SJCRH30 (cell line): ENCODE results near the gene PNLIP. TPM values are rescaled to one million over a fixed set of nuclear protein-coding genes. Genes with fewer than 3 reads are reported as not detected.

Experiments
- DNase-seq, 2 experiments: peaks; one replicate each; pipeline ENCODE4 v3.0.0-alpha.2; 2015 to 2020
- H3K27ac ChIP-seq: fragments of 250-450 bp; sonication (Bioruptor Pico); 2 replicates; pipeline ENCODE4 v1.5.1; 2020; ENCODE audit warnings: mild to moderate bottlenecking, moderate library complexity
- H3K27me3 ChIP-seq: fragments of 250-450 bp; sonication (Bioruptor Pico); 2 replicates; pipeline ENCODE4 v1.5.1; 2020; ENCODE audit warnings: mild to moderate bottlenecking, moderate library complexity
- H3K36me3 ChIP-seq: fragments of 250-450 bp; sonication (Bioruptor Pico); 2 replicates; pipeline ENCODE4 v1.5.1; 2020; ENCODE audit warnings: mild to moderate bottlenecking, moderate library complexity
- H3K4me1 ChIP-seq: fragments of 250-450 bp; sonication (Bioruptor Pico); 2 replicates; pipeline ENCODE4 v1.5.1; 2020; ENCODE audit warnings: mild to moderate bottlenecking, moderate library complexity
- H3K4me3 ChIP-seq: fragments of 250-450 bp; sonication (Bioruptor Pico); 2 replicates; pipeline ENCODE4 v1.5.1; 2020; ENCODE audit warnings: mild to moderate bottlenecking, moderate library complexity
- H3K9me3 ChIP-seq: fragments of 250-450 bp; sonication (Bioruptor Pico); replicated peaks from 2 replicates; pipeline ENCODE4 v1.5.1; 2020; ENCODE audit warnings: mild to moderate bottlenecking, moderate library complexity
- total RNA-seq: library from RNA; depleted of rRNA; stranded (reverse); fragments of >200 nt; shearing (Covaris generic); gene quantifications from 2 replicates; pipeline ENCODE4 v1.2.3, GENCODE V29; 2014

Gene PNLIP
- total RNA-seq, 1 experiment from 2014 or later, result not detected

GRCh38 chr10:116553378-116553980 is 7.7 kb downstream of the PNLIP start:
- H3K36me3 ChIP-seq, result no peaks in the 10 kb centered on the region
- DNase-seq, result no peak
- 0 out of 2 replicates have a peak, but pooled peaks cover 2% of the 10 kb centered on the region for H3K9me3 ChIP-seq
- no peaks in the 10 kb centered on the region for H3K27me3 ChIP-seq
- no peak overlapping the region for H3K27ac ChIP-seq
- no peak overlapping the region for H3K4me3 ChIP-seq
- no peaks in the 10 kb centered on the region for H3K4me1 ChIP-seq

GRCh38 chr10:116554628-116555027 is 8.9 kb downstream of the PNLIP start:
- Histone ChIP-seq H3K9me3 (0 out of 2 replicates have a peak, but pooled peaks cover 2% of the 10 kb centered on the region), H3K27ac (no peak overlapping the region), H3K36me3 (no peaks in the 10 kb centered on the region), H3K27me3 (no peaks in the 10 kb centered on the region), H3K4me3 (no peak overlapping the region), H3K4me1 (no peaks in the 10 kb centered on the region)
- no peak for DNase-seq

GRCh38 chr10:116555880-116556279 is 10.1 kb downstream of the PNLIP start:
- H3K36me3 ChIP-seq, result no peaks in the 10 kb centered on the region
- H3K4me3 ChIP-seq, result no peak overlapping the region
- no peaks in the 10 kb centered on the region for H3K4me1 ChIP-seq
- no peaks in the 10 kb centered on the region for H3K9me3 ChIP-seq
- H3K27me3 ChIP-seq, result no peaks in the 10 kb centered on the region
- no peak for DNase-seq
- H3K27ac ChIP-seq, result no peak overlapping the region

- Histone ChIP-seq H3K9me3 (no peaks in the 10 kb centered on the region), H3K4me3 (no peak overlapping the region), H3K4me1 (no peaks in the 10 kb centered on the region), H3K27me3 (no peaks in the 10 kb centered on the region), H3K27ac (no peak overlapping the region), H3K36me3 (no peaks in the 10 kb centered on the region)
- no peak for DNase-seq
Measured at GRCh38 chr10:116557305-116557880, 11.7 kb downstream of the PNLIP start.

- no peaks in the 10 kb centered on the region for H3K9me3 ChIP-seq
- no peaks in the 10 kb centered on the region for H3K4me1 ChIP-seq
- DNase-seq, result no peak
- H3K4me3 ChIP-seq, result no peak overlapping the region
- H3K27ac ChIP-seq, result no peak overlapping the region
- no peaks in the 10 kb centered on the region for H3K27me3 ChIP-seq
- H3K36me3 ChIP-seq, result no peaks in the 10 kb centered on the region
Measured at GRCh38 chr10:116565534-116565933, 19.8 kb downstream of the PNLIP start.

GRCh38 chr10:116566932-116567331 is 21.2 kb downstream of the PNLIP start:
- Histone ChIP-seq H3K4me1 (no peaks in the 10 kb centered on the region), H3K27me3 (no peaks in the 10 kb centered on the region), H3K9me3 (no peaks in the 10 kb centered on the region), H3K36me3 (no peaks in the 10 kb centered on the region), H3K27ac (no peak overlapping the region), H3K4me3 (no peak overlapping the region)
- DNase-seq, result no peak

- H3K36me3 ChIP-seq, result no peaks in the 10 kb centered on the region
- no peaks in the 10 kb centered on the region for H3K4me1 ChIP-seq
- H3K27ac ChIP-seq, result no peak overlapping the region
- H3K9me3 ChIP-seq, result no peaks in the 10 kb centered on the region
- no peaks in the 10 kb centered on the region for H3K27me3 ChIP-seq
- H3K4me3 ChIP-seq, result no peak overlapping the region
- DNase-seq, result no peak
Measured at GRCh38 chr10:116567335-116567734, 21.6 kb downstream of the PNLIP start.

- Histone ChIP-seq H3K27me3 (no peaks in the 10 kb centered on the region), H3K27ac (no peak overlapping the region), H3K4me3 (no peak overlapping the region), H3K9me3 (no peaks in the 10 kb centered on the region), H3K4me1 (no peaks in the 10 kb centered on the region), H3K36me3 (no peaks in the 10 kb centered on the region)
- DNase-seq, result no peak
Measured at GRCh38 chr10:116574797-116575196, 29.1 kb downstream of the PNLIP start.

GRCh38 chr10:116587878-116588591 is 42.3 kb downstream of the PNLIP start:
- H3K9me3 ChIP-seq, result no peaks in the 10 kb centered on the region
- no peak overlapping the region for H3K4me3 ChIP-seq
- H3K27ac ChIP-seq, result no peak overlapping the region
- H3K36me3 ChIP-seq, result no peaks in the 10 kb centered on the region
- no peak for DNase-seq
- no peaks in the 10 kb centered on the region for H3K27me3 ChIP-seq
- no peaks in the 10 kb centered on the region for H3K4me1 ChIP-seq

- Histone ChIP-seq H3K36me3 (no peaks in the 10 kb centered on the region), H3K9me3 (no peaks in the 10 kb centered on the region), H3K4me1 (no peaks in the 10 kb centered on the region), H3K4me3 (no peak overlapping the region), H3K27ac (no peak overlapping the region), H3K27me3 (no peaks in the 10 kb centered on the region)
- no peak for DNase-seq
Measured at GRCh38 chr10:116588995-116589394, 43.3 kb downstream of the PNLIP start.

- no peaks in the 10 kb centered on the region for H3K4me1 ChIP-seq
- DNase-seq, result no peak
- H3K4me3 ChIP-seq, result no peak overlapping the region
- H3K36me3 ChIP-seq, result no peaks in the 10 kb centered on the region
- H3K27me3 ChIP-seq, result no peaks in the 10 kb centered on the region
- H3K9me3 ChIP-seq, result no peaks in the 10 kb centered on the region
- no peak overlapping the region for H3K27ac ChIP-seq
Measured at GRCh38 chr10:116589926-116590325, 44.2 kb downstream of the PNLIP start.

GRCh38 chr10:116590590-116591444 is 45.1 kb downstream of the PNLIP start, which contains the start of gene PNLIPRP1:
PNLIPRP1 (plus strand) TSS chr10:116590959; CDS start chr10:116591130, 171 bp downstream.
- H3K36me3 ChIP-seq, result no peaks in the 10 kb centered on the region
- H3K27me3 ChIP-seq, result no peaks in the 10 kb centered on the region
- no peak within 1 kb of the TSS for H3K4me3 ChIP-seq
- DNase-seq, result no peak
- H3K4me1 ChIP-seq, result no peaks in the 10 kb centered on the region
- H3K27ac ChIP-seq, result no peak within 1 kb of the TSS
- no peaks in the 10 kb centered on the region for H3K9me3 ChIP-seq

- Histone ChIP-seq H3K4me3 (no peak overlapping the region), H3K36me3 (no peaks in the 10 kb centered on the region), H3K27me3 (no peaks in the 10 kb centered on the region), H3K4me1 (no peaks in the 10 kb centered on the region), H3K27ac (no peak overlapping the region), H3K9me3 (no peaks in the 10 kb centered on the region)
- no peak for DNase-seq
Measured at GRCh38 chr10:116593139-116593740, 47.5 kb downstream of the PNLIP start.

- Histone ChIP-seq H3K4me3 (no peak overlapping the region), H3K27ac (no peak overlapping the region), H3K9me3 (no peaks in the 10 kb centered on the region), H3K4me1 (no peaks in the 10 kb centered on the region), H3K27me3 (no peaks in the 10 kb centered on the region), H3K36me3 (no peaks in the 10 kb centered on the region)
- no peak for DNase-seq
Measured at GRCh38 chr10:116594525-116595035, 48.8 kb downstream of the PNLIP start.
